RWPE1 (cell line): ENCODE results near the gene XXYLT1.

ENCODE experiments used
- CTCF ChIA-PET: fragments of 350-600 bp; sonication (Branson Sonifier 250); formaldehyde crosslinking; extraction: SDS; loops from one replicate; lab custom pipeline; 2021; lab: Yijun Ruan, JAX
- POLR2A ChIA-PET: fragments of 400-600 bp; formaldehyde crosslinking; extraction: SDS; loops from one replicate; lab custom pipeline; 2020; ENCODE audit warnings: antibody characterized with exemption; ENCODE audit not compliant: low non-redundant PET; lab: Yijun Ruan, JAX
- DNase-seq: peaks from one replicate; pipeline ENCODE4 v3.0.0; 2012; ENCODE audit warnings: low spot score
- H3K27ac ChIP-seq: fragments of 450-650 bp; 2 replicates; pipeline ENCODE4 v1.5.1; 2017
- TF ChIP-seq, protein P1 (sequence below): fragments of 450-650 bp; conservative IDR thresholded peaks from 2 replicates; pipeline ENCODE4 v1.5.1; 2017; ENCODE audit warnings: low read depth, mild to moderate bottlenecking

The XXYLT1 gene

GRCh38 chr3:195149292-195150030, 121.5 kb downstream of the XXYLT1 start:
- CTCF ChIA-PET, result interaction anchor here (0.5 kb wide), 1 partner anchor 516 kb away, joined by 3 read pairs; no protein-coding TSS in a partner anchor
- no peak for DNase-seq
- H3K27ac ChIP-seq, result no peak overlapping the region
- TF ChIP-seq, protein P1, sequence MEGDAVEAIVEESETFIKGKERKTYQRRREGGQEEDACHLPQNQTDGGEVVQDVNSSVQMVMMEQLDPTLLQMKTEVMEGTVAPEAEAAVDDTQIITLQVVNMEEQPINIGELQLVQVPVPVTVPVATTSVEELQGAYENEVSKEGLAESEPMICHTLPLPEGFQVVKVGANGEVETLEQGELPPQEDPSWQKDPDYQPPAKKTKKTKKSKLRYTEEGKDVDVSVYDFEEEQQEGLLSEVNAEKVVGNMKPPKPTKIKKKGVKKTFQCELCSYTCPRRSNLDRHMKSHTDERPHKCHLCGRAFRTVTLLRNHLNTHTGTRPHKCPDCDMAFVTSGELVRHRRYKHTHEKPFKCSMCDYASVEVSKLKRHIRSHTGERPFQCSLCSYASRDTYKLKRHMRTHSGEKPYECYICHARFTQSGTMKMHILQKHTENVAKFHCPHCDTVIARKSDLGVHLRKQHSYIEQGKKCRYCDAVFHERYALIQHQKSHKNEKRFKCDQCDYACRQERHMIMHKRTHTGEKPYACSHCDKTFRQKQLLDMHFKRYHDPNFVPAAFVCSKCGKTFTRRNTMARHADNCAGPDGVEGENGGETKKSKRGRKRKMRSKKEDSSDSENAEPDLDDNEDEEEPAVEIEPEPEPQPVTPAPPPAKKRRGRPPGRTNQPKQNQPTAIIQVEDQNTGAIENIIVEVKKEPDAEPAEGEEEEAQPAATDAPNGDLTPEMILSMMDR, result no peak
- POLR2A ChIA-PET, result no interaction called here

GRCh38 chr3:195148549-195148948, 122.4 kb downstream of the XXYLT1 start:
- H3K27ac ChIP-seq, result no peak overlapping the region
- DNase-seq, result no peak
- ChIA-PET POLR2A (no interaction called here), CTCF (interaction anchor here (0.5 kb wide), 1 partner anchor 515 kb away, joined by 3 read pairs; no protein-coding TSS in a partner anchor)
- TF ChIP-seq, protein P1, result no peak

- ChIA-PET POLR2A (no interaction called here), CTCF (interaction anchor here (0.6 kb wide), 1 partner anchor 137 kb away, joined by 3 read pairs; no protein-coding TSS in a partner anchor)
- TF ChIP-seq, protein P1, result no peak
- no peak overlapping the region for H3K27ac ChIP-seq
- DNase-seq, result no peak
These were observed 123.3 kb downstream of the XXYLT1 start for GRCh38 chr3:195147649-195148080.

DNA sequence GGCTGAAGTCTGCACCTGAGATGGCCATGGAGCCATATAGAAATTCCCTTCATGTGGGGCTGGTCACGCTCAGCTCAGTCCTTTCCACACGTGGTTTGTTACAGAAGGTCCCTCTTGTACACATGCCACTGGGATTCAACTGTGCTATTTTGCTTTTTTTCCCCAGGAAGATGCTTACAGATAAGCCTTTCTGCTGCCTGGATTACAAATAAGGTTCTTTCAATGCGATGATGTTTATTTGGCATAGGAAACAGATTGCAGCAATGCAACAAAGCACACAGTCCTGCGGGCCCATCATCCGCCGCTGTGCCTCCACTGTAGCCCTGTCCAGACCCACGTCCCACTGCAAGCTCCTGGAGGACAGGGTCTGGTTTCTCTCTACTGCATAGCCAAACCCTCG, 124.8 kb downstream of the XXYLT1 start:
- CTCF ChIA-PET, result no interaction called here
- H3K27ac ChIP-seq, result no peak overlapping the region
- DNase-seq, result no peak
- TF ChIP-seq, protein P1, result no peak
- POLR2A ChIA-PET, result no interaction called here

- no peak overlapping the region for H3K27ac ChIP-seq
- TF ChIP-seq, protein P1, result no peak
- DNase-seq, result no peak
- CTCF ChIA-PET, result no interaction called here
- POLR2A ChIA-PET, result no interaction called here
These were observed 125.4 kb downstream of the XXYLT1 start for GRCh38 chr3:195145579-195145978.

DNA sequence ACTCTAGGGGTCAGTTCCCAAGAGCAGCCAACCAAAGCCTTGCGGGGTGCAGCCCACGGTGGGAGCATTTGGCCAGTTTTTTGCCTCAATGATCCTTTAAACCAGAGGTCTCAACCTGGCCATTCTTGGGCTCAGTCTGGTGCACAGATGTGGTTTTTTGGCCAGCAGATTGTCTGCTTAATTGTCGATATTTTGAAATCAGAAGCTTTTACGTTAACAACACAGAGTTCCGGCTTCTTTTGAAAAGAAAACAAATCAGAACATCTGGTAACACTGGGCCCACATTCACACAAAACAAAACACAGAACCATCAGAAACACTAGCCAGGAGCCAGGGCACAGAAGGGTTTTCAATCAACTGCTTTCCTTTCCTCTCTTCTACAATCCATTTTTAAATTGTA, 127.7 kb downstream of the XXYLT1 start:
- ChIA-PET POLR2A (no interaction called here), CTCF (no interaction called here)

More for the DNA sequence above, 127.7 kb downstream of the XXYLT1 start:
- DNase-seq, result no peak
- TF ChIP-seq, protein P1, result no peak
- no peak overlapping the region for H3K27ac ChIP-seq
